ENCODE data around the gene SLC6A7.

Gene SLC6A7

DNA sequence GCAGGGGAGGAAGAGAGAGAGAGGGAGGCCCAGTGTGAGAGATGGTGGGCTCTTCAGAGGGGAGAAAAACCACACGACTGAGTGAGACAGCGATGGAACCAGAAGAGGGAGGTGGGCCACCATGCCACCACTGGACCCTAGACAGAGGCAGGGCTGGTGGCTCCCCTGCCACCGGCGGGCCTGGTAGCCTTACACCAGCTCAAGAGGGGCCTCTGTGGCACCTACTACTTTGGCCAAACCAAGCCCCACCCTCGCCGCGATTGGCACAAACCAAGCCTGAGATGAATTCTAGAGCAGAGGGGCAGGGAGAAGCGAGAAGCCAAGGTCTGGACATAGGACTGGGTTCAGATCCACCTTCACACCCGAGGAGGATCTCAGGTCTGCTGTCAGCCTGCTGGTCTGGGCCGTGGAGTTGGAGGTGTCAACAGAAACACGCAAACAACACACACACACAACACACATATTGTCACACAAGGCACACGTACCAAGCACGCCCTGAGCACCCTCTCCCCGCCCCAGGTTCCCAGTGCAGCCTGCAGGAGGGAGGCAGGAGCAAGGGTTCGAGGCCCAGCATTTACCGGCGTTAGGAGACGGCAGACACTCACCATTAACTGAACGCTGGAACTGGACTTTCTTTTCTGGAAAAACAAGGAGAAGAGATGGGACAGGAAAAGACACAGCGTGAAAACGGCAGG, 49.4 kb downstream of the SLC6A7 start:
- Histone ChIP-seq H3K9me3 (replicated peaks; ENCODE audit: low read length) (no peaks in the 10 kb centered on the region), H3K4me3 (ENCODE audit: low read length) (no peak overlapping the region), H3K27me3 (ENCODE audit: control insufficient read depth, insufficient read depth, low read length) (peaks cover 14% of the 10 kb centered on the region)

DNA sequence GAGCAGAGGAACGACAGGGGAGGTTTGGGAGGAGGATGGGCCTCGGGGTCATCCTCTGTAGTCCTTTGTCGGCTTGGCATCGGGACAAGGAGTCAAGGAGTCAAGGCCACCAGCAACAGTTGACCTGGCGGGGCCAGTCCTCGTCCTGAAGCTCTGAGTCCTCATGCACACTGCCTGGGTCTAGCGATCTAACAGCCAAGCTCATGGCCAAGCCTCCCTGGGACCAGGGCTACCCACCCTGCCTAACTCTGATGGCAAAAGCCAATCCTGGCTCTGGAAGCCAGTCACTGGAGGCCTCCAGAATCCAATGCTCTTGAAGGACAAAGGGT, 49.9 kb downstream of the SLC6A7 start:
- H3K9me3 ChIP-seq (replicated peaks; ENCODE audit: low read length), result no peaks in the 10 kb centered on the region
- no peak overlapping the region for H3K9ac ChIP-seq (ENCODE audit: low read depth, low read length)
- H3K4me2 ChIP-seq (ENCODE audit: low read length), result no peak overlapping the region
- H3K36me3 ChIP-seq (ENCODE audit: insufficient read depth, low read length), result no peaks in the 10 kb centered on the region
- no peak overlapping the region for H3K4me3 ChIP-seq (ENCODE audit: low read length)
- peaks cover 14% of the 10 kb centered on the region for H3K27me3 ChIP-seq (ENCODE audit: control insufficient read depth, insufficient read depth, low read length)
- no peaks in the 10 kb centered on the region for H3K4me1 ChIP-seq (ENCODE audit: control insufficient read depth, insufficient read depth, low read length)

More for the DNA sequence above, 49.4 kb downstream of the SLC6A7 start:
- Histone ChIP-seq H3K36me3 (ENCODE audit: insufficient read depth, low read length) (no peaks in the 10 kb centered on the region), H3K9ac (ENCODE audit: low read depth, low read length) (no peak overlapping the region), H3K4me1 (ENCODE audit: control insufficient read depth, insufficient read depth, low read length) (no peaks in the 10 kb centered on the region), H3K4me2 (ENCODE audit: low read length) (no peak overlapping the region)

DNA sequence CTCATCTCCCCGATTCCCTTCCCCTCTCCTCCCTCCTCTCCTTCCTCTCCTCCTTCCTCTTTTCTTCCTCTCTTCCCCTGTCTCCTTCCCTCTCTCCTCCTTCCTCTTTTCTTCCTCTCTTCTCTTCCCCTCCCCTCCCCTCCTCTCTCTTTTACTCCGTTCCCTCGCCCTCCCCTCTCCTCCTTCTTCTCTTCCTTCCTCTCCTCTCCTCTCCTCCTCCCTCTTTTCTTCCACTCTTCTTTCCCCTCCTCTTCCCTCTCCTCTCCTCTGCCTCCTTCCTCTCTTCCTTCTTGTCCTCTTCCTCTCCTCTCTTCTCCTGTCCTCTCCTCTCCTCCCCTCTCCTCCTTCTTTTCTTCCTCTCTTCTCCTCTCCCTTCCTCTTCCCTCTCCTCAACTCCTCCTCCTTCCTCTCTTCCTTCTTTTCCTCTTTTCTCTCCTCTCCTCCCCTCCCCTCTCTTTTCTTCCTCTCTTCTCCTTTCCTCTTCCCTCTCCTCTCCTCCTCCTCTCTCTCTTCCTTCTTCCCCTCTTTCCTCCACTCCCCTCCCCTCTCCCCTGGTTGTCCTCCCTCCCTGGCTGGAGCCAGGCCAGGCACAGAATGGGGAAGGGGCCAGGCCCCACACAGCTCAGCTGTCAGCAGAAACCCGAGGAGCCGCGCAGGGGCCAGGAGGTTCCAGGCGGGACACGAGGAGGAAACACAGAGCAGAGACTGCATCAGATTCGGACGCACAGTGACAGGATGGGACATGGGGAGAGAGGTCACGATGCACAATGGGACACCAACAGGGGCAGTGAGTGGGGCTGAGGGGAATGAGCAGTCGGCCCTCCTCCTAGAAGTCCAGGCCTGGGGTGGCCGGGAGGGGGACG, 51.7 kb downstream of the SLC6A7 start:
- no peak overlapping the region for H3K9ac ChIP-seq (ENCODE audit: low read depth, low read length)
- peaks cover 9% of the 10 kb centered on the region for H3K4me1 ChIP-seq (ENCODE audit: control insufficient read depth, insufficient read depth, low read length)
- H3K4me3 ChIP-seq (ENCODE audit: low read length), result no peak overlapping the region
- peaks cover 10% of the 10 kb centered on the region for H3K27me3 ChIP-seq (ENCODE audit: control insufficient read depth, insufficient read depth, low read length)
- H3K4me2 ChIP-seq (ENCODE audit: low read length), result no peak overlapping the region
- H3K9me3 ChIP-seq (replicated peaks; ENCODE audit: low read length), result no peaks in the 10 kb centered on the region
- no peaks in the 10 kb centered on the region for H3K36me3 ChIP-seq (ENCODE audit: insufficient read depth, low read length)

DNA sequence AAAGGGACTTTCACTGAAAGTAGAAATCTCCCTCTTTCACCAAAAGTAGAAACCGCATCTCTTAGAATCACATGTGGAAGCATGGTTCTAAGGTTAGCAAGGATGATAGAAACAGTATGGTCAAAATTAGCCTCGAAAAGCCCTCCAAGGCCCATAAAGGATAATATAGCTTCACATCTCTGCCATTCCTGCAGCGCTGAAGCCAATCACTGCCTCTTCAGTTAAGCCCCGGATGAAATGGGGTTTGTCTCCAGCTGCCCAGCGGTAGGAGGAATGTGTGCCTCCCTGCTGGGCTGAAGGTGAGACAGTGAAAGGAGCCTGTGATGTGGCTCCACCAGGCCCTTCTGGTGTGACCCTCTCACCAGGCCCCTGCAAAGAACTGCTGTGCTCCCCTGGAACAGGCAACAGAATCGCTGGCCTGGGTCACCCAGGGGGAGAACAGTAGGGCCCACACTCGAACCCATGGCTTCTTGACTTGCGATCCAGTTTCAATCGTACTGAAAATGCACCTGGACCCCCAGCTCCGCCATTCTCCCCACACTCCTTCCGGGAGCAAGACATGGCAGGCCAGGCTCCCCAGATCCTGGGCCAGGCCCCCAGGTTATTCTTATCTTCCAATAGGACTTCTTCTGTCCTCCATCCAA, 52.5 kb downstream of the SLC6A7 start:
- peaks cover 9% of the 10 kb centered on the region for H3K4me1 ChIP-seq (ENCODE audit: control insufficient read depth, insufficient read depth, low read length)
- H3K36me3 ChIP-seq (ENCODE audit: insufficient read depth, low read length), result no peaks in the 10 kb centered on the region
- no peaks in the 10 kb centered on the region for H3K9me3 ChIP-seq (replicated peaks; ENCODE audit: low read length)
- no peak overlapping the region for H3K9ac ChIP-seq (ENCODE audit: low read depth, low read length)
- peaks cover 7% of the 10 kb centered on the region for H3K27me3 ChIP-seq (ENCODE audit: control insufficient read depth, insufficient read depth, low read length)
- no peak overlapping the region for H3K4me3 ChIP-seq (ENCODE audit: low read length)
- H3K4me2 ChIP-seq (ENCODE audit: low read length), result no peak overlapping the region

DNA sequence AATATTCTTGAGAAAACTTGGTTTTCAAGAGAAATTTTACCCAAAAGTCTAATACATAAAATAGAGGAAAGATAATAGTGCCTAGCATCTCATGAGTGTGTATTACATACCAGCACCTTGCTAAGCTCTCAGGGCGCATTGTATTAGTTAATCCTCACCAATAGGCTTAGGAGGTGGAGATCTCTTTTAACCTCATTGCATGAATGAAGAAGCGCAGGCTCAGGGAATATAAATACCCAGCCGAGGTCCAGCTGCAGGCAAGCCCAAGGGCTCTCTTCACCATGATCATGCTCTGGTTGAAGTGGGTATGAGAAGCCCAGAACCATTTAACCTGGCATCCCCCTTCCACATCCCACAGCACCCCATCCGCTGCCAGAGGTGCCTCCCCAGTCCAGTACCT, 53.7 kb downstream of the SLC6A7 start:
- Histone ChIP-seq H3K4me1 (ENCODE audit: control insufficient read depth, insufficient read depth, low read length) (peaks cover 9% of the 10 kb centered on the region), H3K4me3 (ENCODE audit: low read length) (no peak overlapping the region), H3K27me3 (ENCODE audit: control insufficient read depth, insufficient read depth, low read length) (peaks cover 7% of the 10 kb centered on the region), H3K9me3 (replicated peaks; ENCODE audit: low read length) (no peaks in the 10 kb centered on the region), H3K9ac (ENCODE audit: low read depth, low read length) (no peak overlapping the region), H3K4me2 (ENCODE audit: low read length) (no peak overlapping the region), H3K36me3 (ENCODE audit: insufficient read depth, low read length) (no peaks in the 10 kb centered on the region)

DNA sequence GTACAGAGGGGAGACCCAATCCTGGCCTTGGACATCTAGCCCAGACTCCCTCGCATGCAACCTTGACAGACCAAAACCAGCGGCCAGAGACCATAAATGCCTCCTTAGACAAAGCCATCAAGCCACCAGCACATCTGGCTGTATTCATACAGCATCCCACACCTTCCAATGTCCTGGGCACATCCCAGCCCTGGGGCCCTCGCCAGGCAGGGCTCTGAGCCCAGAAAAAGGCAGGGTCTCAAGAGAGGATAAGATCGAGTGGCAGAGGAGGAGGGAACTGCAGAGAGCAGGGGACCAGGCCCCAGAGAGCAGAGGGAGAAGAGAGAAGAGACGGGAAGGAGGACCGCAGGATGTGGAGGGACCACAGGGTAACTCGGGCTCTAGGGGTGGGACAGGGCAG, 54.3 kb downstream of the SLC6A7 start:
- H3K36me3 ChIP-seq (ENCODE audit: insufficient read depth, low read length), result no peaks in the 10 kb centered on the region
- peaks cover 9% of the 10 kb centered on the region for H3K4me1 ChIP-seq (ENCODE audit: control insufficient read depth, insufficient read depth, low read length)
- H3K9ac ChIP-seq (ENCODE audit: low read depth, low read length), result no peak overlapping the region
- H3K4me2 ChIP-seq (ENCODE audit: low read length), result no peak overlapping the region
- peaks cover 7% of the 10 kb centered on the region for H3K27me3 ChIP-seq (ENCODE audit: control insufficient read depth, insufficient read depth, low read length)
- no peaks in the 10 kb centered on the region for H3K9me3 ChIP-seq (replicated peaks; ENCODE audit: low read length)
- H3K4me3 ChIP-seq (ENCODE audit: low read length), result no peak overlapping the region

DNA sequence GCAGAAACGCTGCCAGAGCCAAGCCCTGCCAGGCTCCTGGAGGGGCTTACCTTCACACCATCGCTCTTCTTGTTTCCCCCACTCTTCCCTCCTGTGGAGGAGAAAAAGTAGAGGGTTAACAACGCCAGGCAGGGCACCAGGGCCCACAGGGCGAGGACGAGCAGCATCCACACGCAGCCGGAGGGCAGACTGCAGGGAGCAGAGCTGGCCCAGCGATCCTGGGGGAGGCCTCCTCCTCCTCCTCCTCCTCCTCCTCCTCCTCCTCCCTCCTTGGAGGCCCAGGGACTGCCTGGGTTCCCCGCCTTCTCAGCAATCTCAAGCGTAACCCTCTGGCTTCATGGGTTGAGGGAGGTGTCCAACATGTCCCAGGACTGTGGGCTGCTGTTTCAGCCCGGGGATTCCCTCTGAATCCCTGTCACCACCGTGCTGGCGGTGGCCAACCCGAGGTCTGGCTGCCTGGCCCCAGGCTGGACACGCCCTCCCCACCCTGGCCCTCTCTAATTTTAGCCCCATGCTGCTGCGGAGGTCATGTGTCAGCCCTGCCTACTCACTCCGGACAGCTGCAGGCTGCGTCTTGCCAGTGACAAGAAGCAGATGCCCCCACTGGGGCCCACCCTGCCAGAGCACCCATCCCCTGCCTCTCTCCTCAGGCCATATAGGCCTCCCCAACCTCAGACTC, 55.4 kb downstream of the SLC6A7 start:
- Histone ChIP-seq H3K9me3 (replicated peaks; ENCODE audit: low read length) (no peaks in the 10 kb centered on the region), H3K36me3 (ENCODE audit: insufficient read depth, low read length) (no peaks in the 10 kb centered on the region), H3K27me3 (ENCODE audit: control insufficient read depth, insufficient read depth, low read length) (peaks cover 10% of the 10 kb centered on the region), H3K4me3 (ENCODE audit: low read length) (peak overlapping the region; percentile 27), H3K4me1 (ENCODE audit: control insufficient read depth, insufficient read depth, low read length) (peaks cover 9% of the 10 kb centered on the region), H3K9ac (ENCODE audit: low read depth, low read length) (no peak overlapping the region), H3K4me2 (ENCODE audit: low read length) (peak overlapping the region; percentile 43)

DNA sequence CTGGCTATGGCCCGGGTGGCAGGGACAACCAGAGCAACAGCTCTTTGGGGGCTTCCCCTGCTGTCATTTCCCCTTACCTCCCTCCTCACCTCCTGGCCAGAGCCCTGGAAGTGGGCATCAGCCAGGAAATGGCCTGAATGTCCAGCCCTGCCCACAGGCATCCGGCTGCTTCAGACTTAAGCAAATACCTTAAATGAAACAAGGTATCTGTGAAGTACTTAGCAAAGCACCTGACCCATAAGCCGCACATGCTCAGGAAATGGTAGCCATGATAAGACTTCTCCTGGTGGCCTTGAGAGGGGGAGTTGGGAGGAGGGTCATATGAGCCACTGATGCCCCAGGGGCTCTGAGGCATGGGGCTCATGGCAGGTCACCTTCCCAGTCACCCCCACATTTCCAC, 55.9 kb downstream of the SLC6A7 start:
- Histone ChIP-seq H3K4me2 (ENCODE audit: low read length) (no peak overlapping the region), H3K4me1 (ENCODE audit: control insufficient read depth, insufficient read depth, low read length) (peaks cover 9% of the 10 kb centered on the region), H3K4me3 (ENCODE audit: low read length) (peak overlapping the region; percentile 27), H3K9me3 (replicated peaks; ENCODE audit: low read length) (no peaks in the 10 kb centered on the region), H3K36me3 (ENCODE audit: insufficient read depth, low read length) (no peaks in the 10 kb centered on the region), H3K9ac (ENCODE audit: low read depth, low read length) (no peak overlapping the region), H3K27me3 (ENCODE audit: control insufficient read depth, insufficient read depth, low read length) (peaks cover 13% of the 10 kb centered on the region)

DNA sequence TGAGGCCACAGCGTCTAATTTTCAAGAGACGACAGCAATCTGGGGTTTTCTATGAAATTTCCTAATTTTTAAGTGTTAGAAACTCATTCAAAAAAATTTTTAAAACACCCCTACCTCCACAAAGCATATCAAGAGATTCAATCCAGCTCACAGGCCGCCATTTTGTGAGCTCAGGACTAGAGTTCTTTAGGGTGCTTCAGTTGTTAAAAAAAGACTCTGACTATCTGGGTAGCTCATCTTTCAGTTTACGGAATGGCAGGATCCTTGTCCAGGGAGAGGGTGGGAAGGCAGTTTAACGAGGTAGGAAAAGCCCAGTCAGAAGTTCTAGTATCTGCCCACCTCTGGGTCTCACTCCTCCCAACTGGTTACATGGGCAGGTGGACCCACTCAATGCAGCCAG, 56.6 kb downstream of the SLC6A7 start:
- Histone ChIP-seq H3K36me3 (ENCODE audit: insufficient read depth, low read length) (no peaks in the 10 kb centered on the region), H3K4me1 (ENCODE audit: control insufficient read depth, insufficient read depth, low read length) (peaks cover 9% of the 10 kb centered on the region), H3K9me3 (replicated peaks; ENCODE audit: low read length) (no peaks in the 10 kb centered on the region), H3K4me3 (ENCODE audit: low read length) (no peak overlapping the region), H3K27me3 (ENCODE audit: control insufficient read depth, insufficient read depth, low read length) (peaks cover 15% of the 10 kb centered on the region), H3K4me2 (ENCODE audit: low read length) (no peak overlapping the region), H3K9ac (ENCODE audit: low read depth, low read length) (no peak overlapping the region)

DNA sequence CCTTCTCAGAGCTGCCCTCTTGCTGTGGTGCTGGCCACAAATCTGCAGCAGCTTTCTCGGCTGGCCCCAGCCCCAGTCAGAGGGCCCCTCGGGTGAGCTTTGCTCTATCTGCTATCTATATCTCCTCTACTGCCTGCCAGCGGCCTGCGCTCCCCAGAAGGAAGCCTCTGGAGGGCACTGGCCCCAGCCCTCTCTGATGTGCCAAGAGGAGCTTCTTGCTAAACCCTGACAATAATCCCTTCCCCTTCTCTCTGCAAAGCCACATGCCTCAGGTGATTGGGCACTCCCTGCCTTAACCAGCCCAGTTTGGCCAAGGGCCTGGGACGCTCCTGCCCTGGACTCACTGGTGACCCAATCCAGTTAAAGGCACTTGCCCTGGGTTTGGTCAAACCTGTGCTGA, 57.0 kb downstream of the SLC6A7 start:
- H3K9ac ChIP-seq (ENCODE audit: low read depth, low read length), result no peak overlapping the region
- peaks cover 9% of the 10 kb centered on the region for H3K4me1 ChIP-seq (ENCODE audit: control insufficient read depth, insufficient read depth, low read length)
- peaks cover 20% of the 10 kb centered on the region for H3K27me3 ChIP-seq (ENCODE audit: control insufficient read depth, insufficient read depth, low read length)
- no peaks in the 10 kb centered on the region for H3K36me3 ChIP-seq (ENCODE audit: insufficient read depth, low read length)
- no peaks in the 10 kb centered on the region for H3K9me3 ChIP-seq (replicated peaks; ENCODE audit: low read length)
- no peak overlapping the region for H3K4me2 ChIP-seq (ENCODE audit: low read length)
- H3K4me3 ChIP-seq (ENCODE audit: low read length), result no peak overlapping the region

DNA sequence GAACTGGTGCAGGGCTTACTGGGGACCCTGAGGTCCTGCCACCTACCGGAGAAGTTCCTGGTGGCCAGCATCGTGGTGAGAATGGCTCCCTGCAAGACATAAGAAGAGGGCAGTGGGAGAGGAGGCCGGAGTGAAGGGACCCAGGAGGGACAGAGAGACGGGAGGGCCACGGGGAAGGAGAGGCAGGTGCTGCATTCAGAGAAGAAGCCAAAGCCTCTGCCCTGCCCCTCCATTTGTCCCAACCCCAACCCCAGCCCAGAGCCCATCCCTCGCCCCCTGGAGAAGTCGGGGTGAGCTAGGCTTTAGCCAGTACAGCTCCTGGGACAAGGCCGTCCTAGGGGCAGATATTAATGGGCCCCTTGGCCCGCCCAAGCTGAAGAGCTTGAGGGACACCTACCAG, 57.9 kb downstream of the SLC6A7 start:
- Histone ChIP-seq H3K4me1 (ENCODE audit: control insufficient read depth, insufficient read depth, low read length) (peaks cover 9% of the 10 kb centered on the region), H3K9ac (ENCODE audit: low read depth, low read length) (no peak overlapping the region), H3K4me3 (ENCODE audit: low read length) (no peak overlapping the region), H3K27me3 (ENCODE audit: control insufficient read depth, insufficient read depth, low read length) (peaks cover 25% of the 10 kb centered on the region), H3K4me2 (ENCODE audit: low read length) (no peak overlapping the region), H3K9me3 (replicated peaks; ENCODE audit: low read length) (no peaks in the 10 kb centered on the region), H3K36me3 (ENCODE audit: insufficient read depth, low read length) (no peaks in the 10 kb centered on the region)
